Gastroesophageal sphincter (tissue), 3 donors: Measurements from ENCODE around the gene LYG2.

Experiments used
- POLR2A ChIP-seq, 2 donors: fragments of 450-650 bp; IDR thresholded peaks; one replicate each; pipeline ENCODE4 v1.6.1; 2017; ENCODE audit warnings: antibody characterized with exemption in 2 of 2, mild to moderate bottlenecking in 2 of 2, moderate library complexity in 1 of 2
- TF ChIP-seq, protein P1 (sequence below), 4 experiments: fragments of 200-600 bp in 2 of 4; fragments of 450-650 bp in 2 of 4; sonication (generic) in 1 of 4; IDR thresholded peaks; one replicate each; pipeline ENCODE4 v1.5.1; 2017 to 2019; ENCODE audit warnings: antibody characterized with exemption in 4 of 4, mild to moderate bottlenecking in 2 of 4, moderate library complexity in 2 of 4

DNA sequence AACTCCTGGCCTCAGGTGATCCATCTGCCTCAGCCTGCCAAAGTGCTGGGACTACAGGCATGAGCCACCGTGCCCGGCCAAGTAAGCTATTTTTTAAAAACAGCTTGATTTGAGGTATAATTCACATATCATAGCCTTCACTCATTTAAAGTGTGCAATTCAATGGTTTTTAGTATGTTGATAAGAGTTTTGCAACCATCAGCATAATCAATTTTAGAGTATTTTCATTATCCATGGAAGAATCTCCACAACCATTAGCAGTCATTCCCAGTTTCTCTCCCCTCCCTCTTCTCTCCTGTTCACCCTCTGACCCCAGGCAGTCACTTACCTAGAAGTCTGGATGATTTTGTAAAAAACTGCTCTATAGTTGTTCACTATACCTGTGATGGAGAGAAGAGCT lies 4.7 kb upstream of the LYG2 start:
- TF ChIP-seq, protein P1, sequence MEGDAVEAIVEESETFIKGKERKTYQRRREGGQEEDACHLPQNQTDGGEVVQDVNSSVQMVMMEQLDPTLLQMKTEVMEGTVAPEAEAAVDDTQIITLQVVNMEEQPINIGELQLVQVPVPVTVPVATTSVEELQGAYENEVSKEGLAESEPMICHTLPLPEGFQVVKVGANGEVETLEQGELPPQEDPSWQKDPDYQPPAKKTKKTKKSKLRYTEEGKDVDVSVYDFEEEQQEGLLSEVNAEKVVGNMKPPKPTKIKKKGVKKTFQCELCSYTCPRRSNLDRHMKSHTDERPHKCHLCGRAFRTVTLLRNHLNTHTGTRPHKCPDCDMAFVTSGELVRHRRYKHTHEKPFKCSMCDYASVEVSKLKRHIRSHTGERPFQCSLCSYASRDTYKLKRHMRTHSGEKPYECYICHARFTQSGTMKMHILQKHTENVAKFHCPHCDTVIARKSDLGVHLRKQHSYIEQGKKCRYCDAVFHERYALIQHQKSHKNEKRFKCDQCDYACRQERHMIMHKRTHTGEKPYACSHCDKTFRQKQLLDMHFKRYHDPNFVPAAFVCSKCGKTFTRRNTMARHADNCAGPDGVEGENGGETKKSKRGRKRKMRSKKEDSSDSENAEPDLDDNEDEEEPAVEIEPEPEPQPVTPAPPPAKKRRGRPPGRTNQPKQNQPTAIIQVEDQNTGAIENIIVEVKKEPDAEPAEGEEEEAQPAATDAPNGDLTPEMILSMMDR (IDR thresholded peaks at IDR 0.05) = no peak
- TF ChIP-seq POLR2A (IDR thresholded peaks at IDR 0.05) = no peak
